ENCODE data around the gene SLC7A10. TPM values are rescaled to one million over a fixed set of nuclear protein-coding genes. Genes with fewer than 3 reads are reported as not detected.

Gene SLC7A10
- total RNA-seq, 1 experiment from 2014 or later, result 2.9 TPM

DNA sequence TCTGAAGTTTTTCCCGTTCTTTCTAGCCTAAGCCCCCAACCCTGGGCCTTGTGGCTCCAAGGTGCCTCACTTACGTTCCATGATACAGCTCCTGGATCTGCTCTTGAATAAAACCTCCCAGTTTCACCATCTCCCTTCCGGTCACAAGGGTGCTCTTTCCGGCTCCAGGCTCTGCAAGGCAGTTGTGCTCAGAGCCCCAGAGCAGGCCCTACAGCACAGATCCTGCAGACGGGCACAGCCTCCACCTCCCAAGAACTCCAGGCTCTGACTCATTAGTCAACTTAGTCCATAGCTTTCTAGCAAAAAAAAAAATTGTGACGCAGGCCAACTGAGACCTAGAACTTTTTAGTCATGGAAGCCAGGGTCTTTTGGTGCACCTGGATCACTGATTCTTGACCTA lies 33.9 kb upstream of the SLC7A10 start:
- TF ChIP-seq, protein P1, sequence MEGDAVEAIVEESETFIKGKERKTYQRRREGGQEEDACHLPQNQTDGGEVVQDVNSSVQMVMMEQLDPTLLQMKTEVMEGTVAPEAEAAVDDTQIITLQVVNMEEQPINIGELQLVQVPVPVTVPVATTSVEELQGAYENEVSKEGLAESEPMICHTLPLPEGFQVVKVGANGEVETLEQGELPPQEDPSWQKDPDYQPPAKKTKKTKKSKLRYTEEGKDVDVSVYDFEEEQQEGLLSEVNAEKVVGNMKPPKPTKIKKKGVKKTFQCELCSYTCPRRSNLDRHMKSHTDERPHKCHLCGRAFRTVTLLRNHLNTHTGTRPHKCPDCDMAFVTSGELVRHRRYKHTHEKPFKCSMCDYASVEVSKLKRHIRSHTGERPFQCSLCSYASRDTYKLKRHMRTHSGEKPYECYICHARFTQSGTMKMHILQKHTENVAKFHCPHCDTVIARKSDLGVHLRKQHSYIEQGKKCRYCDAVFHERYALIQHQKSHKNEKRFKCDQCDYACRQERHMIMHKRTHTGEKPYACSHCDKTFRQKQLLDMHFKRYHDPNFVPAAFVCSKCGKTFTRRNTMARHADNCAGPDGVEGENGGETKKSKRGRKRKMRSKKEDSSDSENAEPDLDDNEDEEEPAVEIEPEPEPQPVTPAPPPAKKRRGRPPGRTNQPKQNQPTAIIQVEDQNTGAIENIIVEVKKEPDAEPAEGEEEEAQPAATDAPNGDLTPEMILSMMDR (conservative IDR thresholded peaks at IDR 0.05), result no peak
- H4K20me1 ChIP-seq (ENCODE audit: control insufficient read depth, insufficient read depth, insufficient read length), result no peaks in the 10 kb centered on the region
- no CpG with 5 or more reads among the region's 6 CpGs for WGBS (ENCODE audit: extremely low coverage, insufficient read length, low lambda C conversion rate)
- peak overlapping the region in 1 of 3 experiments; percentile 81; a peak in 1 of 7 replicates for H3K27ac Mint-ChIP-seq
- H3K27me3 Mint-ChIP-seq (ENCODE audit: low read depth), result peaks cover 4% of the 10 kb centered on the region
- H4K91ac ChIP-seq (ENCODE audit: insufficient read length, low read depth, low read length), result no peak overlapping the region
- H3K56ac ChIP-seq (ENCODE audit: insufficient read length, low read depth, low read length), result no peak overlapping the region
- H2AK5ac ChIP-seq (ENCODE audit: insufficient read length, low read length), result no peak overlapping the region
- H3T11ph ChIP-seq (ENCODE audit: low read length), result no peak overlapping the region
- no peak overlapping the region for H3K9ac ChIP-seq (ENCODE audit: extremely low read depth, insufficient read length, low read length)
- no peak overlapping the region for H4K5ac ChIP-seq (ENCODE audit: insufficient read length, low read depth, low read length)
- H3K18ac ChIP-seq (ENCODE audit: insufficient read length, low read depth, low read length), result no peak overlapping the region
- no peak overlapping the region for H3K4me3 Mint-ChIP-seq
- peaks cover 4 to 5% of the 10 kb centered on the region in 2 experiments; a peak in 3 of 5 replicates for H3K9me3 Mint-ChIP-seq
- H3K14ac ChIP-seq (ENCODE audit: insufficient read depth, low read length), result no peak overlapping the region
- H2BK20ac ChIP-seq (ENCODE audit: low read depth, low read length, poor library complexity, severe bottlenecking), result no peak overlapping the region
- H3K27ac ChIP-seq (ENCODE audit: insufficient read length, low read depth, low read length), result no peak overlapping the region
- H2BK120ac ChIP-seq (ENCODE audit: low read depth, low read length, poor library complexity, severe bottlenecking), result no peak overlapping the region
- no peak overlapping the region for H2BK12ac ChIP-seq (ENCODE audit: insufficient read length, low read depth, low read length)
- peaks cover 5 to 6% of the 10 kb centered on the region in 2 experiments; a peak in 2 of 4 replicates for H3K4me1 Mint-ChIP-seq
- H3K36me3 Mint-ChIP-seq (ENCODE audit: insufficient read depth in 1 of 3, low read depth in 3 of 3), result peaks cover 0 to 3% (median 0%) of the 10 kb centered on the region in 3 experiments; a peak in 3 of 7 replicates
- no peak overlapping the region for H2AFZ ChIP-seq (ENCODE audit: low read length)
- no peak for DNase-seq
- H3K23me2 ChIP-seq (ENCODE audit: insufficient read length, low read depth, low read length, poor library complexity, severe bottlenecking), result no peaks in the 10 kb centered on the region
- no peak overlapping the region for H3K4me2 ChIP-seq (ENCODE audit: insufficient read depth, insufficient read length, low read length)
- no peaks in the 10 kb centered on the region for H3K4me1 ChIP-seq (ENCODE audit: insufficient read depth, low read length)
- H2BK5ac ChIP-seq (ENCODE audit: insufficient read length, low read length), result no peak overlapping the region
- no peaks in the 10 kb centered on the region for H3K79me2 ChIP-seq (ENCODE audit: insufficient read depth, low read length)
- H3K79me1 ChIP-seq (ENCODE audit: insufficient read depth, low read depth, low read length, poor library complexity, severe bottlenecking), result no peaks in the 10 kb centered on the region
- no peaks in the 10 kb centered on the region for H3K27me3 ChIP-seq (ENCODE audit: insufficient read depth, low read length)
- no peaks in the 10 kb centered on the region for H3K9me3 ChIP-seq (ENCODE audit: control insufficient read depth, low read depth, low read length)
- no peak overlapping the region for H3K23ac ChIP-seq (ENCODE audit: insufficient read length, low read depth, low read length)
- no peak overlapping the region for H4K8ac ChIP-seq (replicated peaks; ENCODE audit: insufficient read length, low read depth, low read length)
- no peak overlapping the region for H3K4ac ChIP-seq (ENCODE audit: low read depth, low read length)
- H2BK15ac ChIP-seq (ENCODE audit: low read depth, low read length), result no peak overlapping the region
